Prostate gland (tissue), 2 donors: ENCODE results near the gene GPR137. TPM values are rescaled to one million over a fixed set of nuclear protein-coding genes. Genes with fewer than 3 reads are reported as not detected.
A peak's percentile ranks its signal among the peaks of the same experiment; 100 is the strongest.

Experiments used
- DNase-seq: peaks from one replicate; pipeline ENCODE4 v3.0.0-alpha.2; 2019; ENCODE audit warnings: low spot score
- H3K27ac ChIP-seq, 2 donors: fragments of 200-600 bp; sonication (generic); 2 replicates each; pipeline ENCODE4 v1.5.1; 2017 to 2019
- H3K27me3 ChIP-seq: fragments of 200-600 bp; sonication (generic); replicated peaks from 2 replicates; pipeline ENCODE4 v1.5.1; 2019; ENCODE audit not compliant: insufficient read depth
- H3K36me3 ChIP-seq, 2 donors: fragments of 200-600 bp; sonication (generic); 1 replicate in 1 of 2; 2 replicates in 1 of 2; pipeline versions ENCODE4 v1.5.1 to v1.8.1; 2017 to 2019
- H3K4me1 ChIP-seq: fragments of 200-600 bp; sonication (generic); replicated peaks from 2 replicates; pipeline ENCODE4 v1.5.1; 2019
- H3K4me3 ChIP-seq, 2 donors: fragments of 200-600 bp; sonication (generic); 2 replicates each; pipeline ENCODE4 v1.5.1; 2017 to 2019
- H3K9me3 ChIP-seq: fragments of 200-600 bp; sonication (generic); 2 replicates; pipeline ENCODE4 v1.5.1; 2017
- CTCF ChIP-seq, 4 experiments: fragments of 200-600 bp in 2 of 4; fragments of 450-650 bp in 2 of 4; sonication (generic) in 2 of 4; IDR thresholded peaks; 1 replicate in 3 of 4; 2 replicates in 1 of 4; pipeline ENCODE4 v1.5.1; 2016 to 2019; ENCODE audit warnings: antibody characterized with exemption in 4 of 4, mild to moderate bottlenecking in 2 of 4, moderate library complexity in 2 of 4
- POLR2A ChIP-seq: fragments of 450-650 bp; IDR thresholded peaks from one replicate; pipeline ENCODE4 v1.6.1; 2016; ENCODE audit warnings: antibody characterized with exemption, mild to moderate bottlenecking
- POLR2AphosphoS5 ChIP-seq: sonication (generic); formaldehyde crosslinking; IDR thresholded peaks from one replicate; pipeline ENCODE4 v1.6.1; 2017; ENCODE audit warnings: antibody characterized with exemption
- WGBS: methylation state at CpG from one replicate; pipeline ENCODE4 v1.1.5; 2018; 5-methylcytosine and 5-hydroxymethylcytosine counted together
- intact Hi-C: fragments of 100-400 bp; cut with DNase I; formaldehyde crosslinking; loops from one replicate; pipeline ENCODE4 v1.14.2; 2022
- total RNA-seq, 2 donors: library from RNA; depleted of rRNA; stranded (reverse); fragments of >200 nt; gene quantifications; one replicate each; pipeline ENCODE4 v1.1.0, GENCODE V29; 2016

Gene GPR137
- total RNA-seq, 2 donors from 2014 or later: 38.8 to 94.9 TPM

GRCh38 chr11:64243236-64243854, 42.3 kb upstream of the GPR137 start:
- 87% methylated on average over 8 of the region's 8 CpGs for WGBS
- Histone ChIP-seq H3K36me3 (no peaks in the 10 kb centered on the region), H3K4me1 (peaks cover 18% of the 10 kb centered on the region), H3K27ac (peak overlapping the region in 1 of 2 donors; percentile 95), H3K9me3 (no peaks in the 10 kb centered on the region), H3K4me3 (no peak overlapping the region), H3K27me3 (no peaks in the 10 kb centered on the region)
- intact Hi-C loops: no loop called here
- no peak for TF ChIP-seq POLR2A
- no peak for TF ChIP-seq POLR2AphosphoS5
- no peak for TF ChIP-seq CTCF (IDR thresholded peaks at IDR 0.05)
- no peak for DNase-seq

GRCh38 chr11:64244107-64244506, 41.5 kb upstream of the GPR137 start:
- intact Hi-C loops: no loop called here
- no peaks in the 10 kb centered on the region for H3K36me3 ChIP-seq
- no peak for DNase-seq
- H3K27ac ChIP-seq: no peak overlapping the region
- peaks cover 15% of the 10 kb centered on the region for H3K4me1 ChIP-seq
- TF ChIP-seq CTCF (IDR thresholded peaks at IDR 0.05) (no peak), POLR2A (no peak), POLR2AphosphoS5 (no peak)
- no peaks in the 10 kb centered on the region for H3K27me3 ChIP-seq
- WGBS: 73% methylated on average over 5 of the region's 5 CpGs
- H3K9me3 ChIP-seq: no peaks in the 10 kb centered on the region
- H3K4me3 ChIP-seq: no peak overlapping the region

- H3K4me1 ChIP-seq: peaks cover 15% of the 10 kb centered on the region
- H3K36me3 ChIP-seq: no peaks in the 10 kb centered on the region
- peak overlapping the region in 1 of 2 donors; percentile 52 for H3K4me3 ChIP-seq
- H3K27me3 ChIP-seq: no peaks in the 10 kb centered on the region
- 36% methylated on average over 6 of the region's 6 CpGs for WGBS
- H3K9me3 ChIP-seq: no peaks in the 10 kb centered on the region
- intact Hi-C loops: no loop called here
- DNase-seq: no peak
- no peak for TF ChIP-seq CTCF (IDR thresholded peaks at IDR 0.05)
- TF ChIP-seq POLR2A: no peak
- TF ChIP-seq POLR2AphosphoS5: no peak
- H3K27ac ChIP-seq: peak overlapping the region; percentile 71 to 84
Observed at GRCh38 chr11:64244966-64245365, 40.7 kb upstream of the GPR137 start.

- WGBS: 2% methylated on average over 6 of the region's 6 CpGs
- no peak for DNase-seq
- no peaks in the 10 kb centered on the region for H3K36me3 ChIP-seq
Observed at GRCh38 chr11:64245401-64245796, 40.2 kb upstream of the GPR137 start.

More at GRCh38 chr11:64245401-64245796, 40.2 kb upstream of the GPR137 start:
- Histone ChIP-seq H3K4me3 (peak overlapping the region; percentile 47 to 52), H3K9me3 (no peaks in the 10 kb centered on the region), H3K27me3 (no peaks in the 10 kb centered on the region), H3K27ac (peak overlapping the region; percentile 71 to 84), H3K4me1 (peaks cover 15% of the 10 kb centered on the region)
- intact Hi-C loops: no loop called here
- no peak for TF ChIP-seq CTCF (IDR thresholded peaks at IDR 0.05)
- no peak for TF ChIP-seq POLR2AphosphoS5
- no peak for TF ChIP-seq POLR2A
